AG10803 (cell line): Measurements from ENCODE around the gene PCDH17.

Experiments used
- DNase-seq: peaks from one replicate; pipeline ENCODE4 v3.0.0; 2010; ENCODE audit warnings: low read depth
- H3K4me3 ChIP-seq: 2 replicates; pipeline ENCODE4 v1.5.1; 2011; ENCODE audit warnings: mild to moderate bottlenecking, low read length, control low read depth
- CTCF ChIP-seq: conservative IDR thresholded peaks from 2 replicates; pipeline ENCODE4 v1.5.1; 2011; ENCODE audit warnings: mild to moderate bottlenecking, low read length, control low read depth, inconsistent platforms

Gene PCDH17

GRCh38 chr13:57604442-57604841, 27.1 kb upstream of the PCDH17 start:
- TF ChIP-seq CTCF: no peak
- DNase-seq: no peak
- H3K4me3 ChIP-seq: no peak overlapping the region

GRCh38 chr13:57611969-57612368, 19.6 kb upstream of the PCDH17 start:
- TF ChIP-seq CTCF: no peak
- no peak for DNase-seq
- no peak overlapping the region for H3K4me3 ChIP-seq

DNA sequence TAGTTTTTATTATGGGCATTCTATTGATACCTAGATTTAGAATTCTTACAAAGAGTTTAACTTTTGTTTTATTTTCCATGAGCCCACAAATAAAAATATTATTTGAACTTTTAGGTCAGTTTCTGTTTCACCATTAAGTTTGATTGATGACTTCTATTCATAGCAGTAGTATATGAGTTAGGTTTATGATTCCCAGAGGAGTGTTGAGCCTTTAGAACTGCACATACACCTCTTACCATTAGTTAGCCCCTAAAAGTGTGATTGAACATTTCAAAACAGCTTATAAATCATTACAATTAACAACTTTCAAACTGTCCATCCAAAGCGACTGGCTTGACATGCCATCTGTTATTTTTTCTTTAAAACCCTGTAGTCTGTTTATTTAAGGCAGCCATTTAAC, 19.0 kb upstream of the PCDH17 start:
- DNase-seq: no peak
- no peak for TF ChIP-seq CTCF
- H3K4me3 ChIP-seq: no peak overlapping the region

DNA sequence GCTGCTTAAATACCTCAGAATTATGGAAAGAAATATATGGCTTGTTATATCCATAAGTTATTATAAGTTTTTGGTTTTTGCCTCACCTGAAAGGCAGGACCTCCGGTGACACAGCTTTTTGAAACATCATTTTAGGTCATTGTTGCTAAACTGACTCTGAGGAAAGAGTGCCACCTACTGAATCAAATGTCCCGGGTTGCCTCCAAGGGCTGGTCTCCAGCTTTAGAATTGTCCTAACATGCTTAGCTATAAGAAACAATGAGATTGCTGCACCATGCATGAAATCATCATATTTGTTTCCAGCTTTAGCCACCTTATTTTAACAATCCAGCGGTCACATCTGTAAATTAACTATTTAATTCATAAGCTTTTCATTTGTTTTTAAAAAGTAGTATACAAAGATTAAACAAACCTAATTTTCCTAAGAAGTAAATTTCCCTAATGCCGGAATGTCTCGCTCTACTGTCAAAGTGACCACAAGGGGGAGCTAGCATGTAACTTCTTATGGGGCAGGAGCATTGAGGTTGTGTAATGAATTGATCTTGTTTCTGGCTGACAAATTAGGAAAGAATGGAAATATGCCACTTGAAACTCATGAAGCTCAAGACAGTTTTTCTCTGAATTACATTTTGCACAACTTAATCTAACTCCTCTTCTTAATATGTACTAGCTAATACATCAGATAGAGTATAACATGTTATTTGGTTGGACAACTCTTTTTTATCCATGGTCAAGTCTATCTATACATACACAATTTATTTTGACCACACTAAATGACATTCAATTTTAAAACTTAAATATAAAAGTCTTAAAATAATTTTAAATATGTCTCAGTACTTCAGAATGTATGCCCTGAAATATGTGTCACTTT, 6.7 kb upstream of the PCDH17 start:
- no peak overlapping the region for H3K4me3 ChIP-seq
- peak; percentile 53 for DNase-seq
- peak; percentile 92 for TF ChIP-seq CTCF

GRCh38 chr13:57627663-57628062, 3.9 kb upstream of the PCDH17 start:
- H3K4me3 ChIP-seq: no peak overlapping the region
- peak; percentile 7 for DNase-seq
- TF ChIP-seq CTCF: peak; percentile 66

GRCh38 chr13:57629391-57629804, 2.1 kb upstream of the PCDH17 start:
- no peak for TF ChIP-seq CTCF
- DNase-seq: no peak
- peak overlapping the region; percentile 51 for H3K4me3 ChIP-seq

GRCh38 chr13:57629821-57630235, 1.7 kb upstream of the PCDH17 start:
- peak overlapping the region; percentile 51 for H3K4me3 ChIP-seq
- TF ChIP-seq CTCF: no peak
- peak; percentile 64 for DNase-seq
